Measurements from ENCODE around the gene AIG1.

DNA sequence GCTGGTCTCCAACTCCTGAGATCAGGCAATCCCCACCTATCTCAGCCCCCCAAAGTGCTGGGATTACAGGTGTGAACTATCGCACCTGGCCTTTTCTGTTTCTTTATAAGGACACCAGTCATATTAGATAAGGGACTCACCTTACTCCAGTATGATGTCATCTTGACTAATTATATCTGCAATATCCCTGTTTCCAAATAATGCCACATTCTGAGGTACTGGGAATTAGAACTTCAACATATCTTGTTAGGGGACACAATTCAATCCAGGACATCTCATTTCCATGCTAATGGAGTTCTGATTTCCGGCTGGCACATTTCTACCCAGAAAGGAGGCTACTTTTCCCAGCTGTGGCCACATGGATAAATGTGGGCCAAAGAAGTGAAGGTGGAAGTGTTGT, 6.4 kb upstream of the AIG1 start:
- TF ChIP-seq, protein P1, sequence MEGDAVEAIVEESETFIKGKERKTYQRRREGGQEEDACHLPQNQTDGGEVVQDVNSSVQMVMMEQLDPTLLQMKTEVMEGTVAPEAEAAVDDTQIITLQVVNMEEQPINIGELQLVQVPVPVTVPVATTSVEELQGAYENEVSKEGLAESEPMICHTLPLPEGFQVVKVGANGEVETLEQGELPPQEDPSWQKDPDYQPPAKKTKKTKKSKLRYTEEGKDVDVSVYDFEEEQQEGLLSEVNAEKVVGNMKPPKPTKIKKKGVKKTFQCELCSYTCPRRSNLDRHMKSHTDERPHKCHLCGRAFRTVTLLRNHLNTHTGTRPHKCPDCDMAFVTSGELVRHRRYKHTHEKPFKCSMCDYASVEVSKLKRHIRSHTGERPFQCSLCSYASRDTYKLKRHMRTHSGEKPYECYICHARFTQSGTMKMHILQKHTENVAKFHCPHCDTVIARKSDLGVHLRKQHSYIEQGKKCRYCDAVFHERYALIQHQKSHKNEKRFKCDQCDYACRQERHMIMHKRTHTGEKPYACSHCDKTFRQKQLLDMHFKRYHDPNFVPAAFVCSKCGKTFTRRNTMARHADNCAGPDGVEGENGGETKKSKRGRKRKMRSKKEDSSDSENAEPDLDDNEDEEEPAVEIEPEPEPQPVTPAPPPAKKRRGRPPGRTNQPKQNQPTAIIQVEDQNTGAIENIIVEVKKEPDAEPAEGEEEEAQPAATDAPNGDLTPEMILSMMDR (IDR thresholded peaks at IDR 0.05), result no peak
- TF ChIP-seq POLR2A (IDR thresholded peaks at IDR 0.05), result no peak

Measured in adrenal gland (tissue), 5 donors.